Lower lobe of right lung (tissue), 2 donors: ENCODE results near the gene TEX44. TPM values are rescaled to one million over a fixed set of nuclear protein-coding genes. Genes with fewer than 3 reads are reported as not detected.

Experiments used
- ATAC-seq, 2 donors: fragments of 200-7000 bp; cut with Tn5 transposase; one replicate each; pipeline ENCODE4 v1.9.1; 2020 to 2022; ENCODE audit warnings: mild to moderate bottlenecking in 2 of 2, moderate library complexity in 2 of 2
- DNase-seq: peaks from one replicate; pipeline ENCODE4 v3.0.0-alpha.2; 2020
- H3K27ac ChIP-seq: fragments of 200-600 bp; one replicate; pipeline ENCODE4 v1.8.0; 2022
- H3K27me3 ChIP-seq: fragments of 200-600 bp; one replicate; pipeline ENCODE4 v1.8.0; 2022; ENCODE audit warnings: low read depth
- H3K36me3 ChIP-seq: fragments of 200-600 bp; one replicate; pipeline ENCODE4 v1.8.0; 2022; ENCODE audit warnings: mild to moderate bottlenecking
- H3K4me1 ChIP-seq: fragments of 200-600 bp; one replicate; pipeline ENCODE4 v1.8.0; 2022
- H3K4me3 ChIP-seq: fragments of 200-600 bp; one replicate; pipeline ENCODE4 v1.8.0; 2022; ENCODE audit warnings: mild to moderate bottlenecking
- H3K9me3 ChIP-seq: fragments of 200-600 bp; one replicate; pipeline ENCODE4 v1.8.0; 2022
- CTCF ChIP-seq: fragments of 200-600 bp; IDR thresholded peaks from one replicate; pipeline ENCODE4 v1.8.0; 2022; ENCODE audit warnings: antibody characterized with exemption, mild to moderate bottlenecking
- intact Hi-C: fragments of 100-400 bp; cut with DNase I; formaldehyde crosslinking; loops from one replicate; pipeline ENCODE4 v1.11.0; 2022
- long read RNA-seq: library from polyadenylated mRNA; unstranded; transcript quantifications from one replicate; pipeline ENCODE4 v2.0.0, GENCODE V29; 2021
- total RNA-seq: library from RNA; stranded (reverse); fragmentation: NEBNext Ultra II Directional; extraction: Animal tissue kit (Norgen Biotek cat#: 25700); gene quantifications from one replicate; pipeline ENCODE4 v1.2.1, GENCODE V29; 2021
- donor health status: DM: no; HTN: yes; CAD: no; lungs with severe emphysema.

TEX44 gene
- total RNA-seq = not detected
- long read RNA-seq = 0 reads

DNA sequence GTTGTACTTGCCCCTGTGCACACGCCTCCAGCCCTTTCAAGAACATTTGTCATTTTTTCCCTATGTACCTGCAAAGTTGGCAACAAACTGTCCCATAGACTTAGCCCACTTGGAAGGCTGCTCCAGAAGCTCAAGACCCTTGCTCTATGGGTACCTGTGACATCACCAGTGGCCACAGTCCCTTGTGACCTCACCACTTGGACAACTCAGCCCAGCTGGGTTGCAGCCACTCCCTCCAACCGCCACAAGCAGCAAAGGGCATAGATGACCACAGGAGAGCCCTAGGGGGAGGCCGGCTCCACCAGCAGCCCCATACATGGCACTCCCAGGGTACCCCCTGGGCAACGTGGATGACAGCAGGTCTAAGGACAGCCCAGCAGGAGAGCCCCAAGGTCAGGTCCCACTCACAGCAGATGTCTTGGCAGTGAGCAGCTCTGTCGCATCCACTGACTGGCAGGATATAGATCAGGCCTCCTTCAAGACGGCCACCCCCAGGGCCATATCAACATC lies at the start of gene TEX44:
Gene TEX44, plus strand, starts transcription at position 229 of the 510 bp plus-strand sequence. Its CDS starts 88 bp downstream, at position 317.
- intact Hi-C loops = no loop called here
- no peak for ATAC-seq
- TF ChIP-seq CTCF = no peak
- no peak for DNase-seq
- H3K9me3 ChIP-seq = no peaks in the 10 kb centered on the region
- H3K27me3 ChIP-seq = no peaks in the 10 kb centered on the region
- H3K27ac ChIP-seq = no peak within 1 kb of the TSS
- H3K36me3 ChIP-seq = no peaks in the 10 kb centered on the region
- H3K4me3 ChIP-seq = no peak within 1 kb of the TSS
- no peaks in the 10 kb centered on the region for H3K4me1 ChIP-seq

DNA sequence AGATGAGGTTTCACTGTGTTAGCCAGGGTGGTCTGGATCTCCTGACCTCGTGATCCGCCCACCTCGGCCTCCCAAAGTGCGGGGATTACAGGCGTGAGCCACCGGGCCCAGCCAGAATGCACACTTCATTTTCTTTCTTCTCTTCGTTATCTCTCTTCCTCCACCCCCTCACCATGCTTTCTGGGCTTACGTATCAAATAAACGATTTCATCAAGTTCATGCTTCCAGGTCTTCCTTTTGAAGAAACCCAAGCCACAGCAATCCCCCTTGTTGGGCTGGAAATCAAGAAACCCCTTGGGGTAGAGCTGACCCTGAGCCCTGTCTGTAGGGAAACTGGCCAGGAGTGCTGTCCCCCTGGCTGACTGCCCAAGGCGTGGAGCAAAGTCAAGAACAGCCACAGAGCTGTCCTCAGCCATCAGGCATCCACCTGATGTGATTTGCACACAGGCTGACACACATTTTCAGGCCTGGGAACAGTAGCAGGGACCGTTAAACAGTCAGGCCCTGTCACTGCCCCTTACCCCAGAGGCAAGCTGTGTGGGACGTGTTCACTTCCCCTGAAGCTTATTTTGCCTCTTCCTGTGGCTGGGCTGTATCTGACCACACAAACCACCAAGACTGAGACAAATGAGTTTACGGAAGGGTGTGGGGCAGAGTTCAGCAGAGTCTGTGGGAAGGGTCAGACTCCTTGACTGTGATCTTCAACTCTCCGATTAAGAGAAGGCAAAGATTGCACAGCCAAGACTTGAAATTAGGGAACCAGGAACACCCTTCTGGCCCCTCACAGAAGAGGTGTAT lies 47.4 kb upstream of the TEX44 start:
- no peaks in the 10 kb centered on the region for H3K27me3 ChIP-seq
- DNase-seq (peak; percentile 76), ATAC-seq (peak; percentile 93 to 96)
- peaks cover 41% of the 10 kb centered on the region for H3K4me1 ChIP-seq
- no peak overlapping the region for H3K4me3 ChIP-seq
- H3K27ac ChIP-seq = peak overlapping the region; percentile 67
- H3K9me3 ChIP-seq = peaks cover 5% of the 10 kb centered on the region
- intact Hi-C loops = no loop called here
- no peak for TF ChIP-seq CTCF
- no peaks in the 10 kb centered on the region for H3K36me3 ChIP-seq

DNA sequence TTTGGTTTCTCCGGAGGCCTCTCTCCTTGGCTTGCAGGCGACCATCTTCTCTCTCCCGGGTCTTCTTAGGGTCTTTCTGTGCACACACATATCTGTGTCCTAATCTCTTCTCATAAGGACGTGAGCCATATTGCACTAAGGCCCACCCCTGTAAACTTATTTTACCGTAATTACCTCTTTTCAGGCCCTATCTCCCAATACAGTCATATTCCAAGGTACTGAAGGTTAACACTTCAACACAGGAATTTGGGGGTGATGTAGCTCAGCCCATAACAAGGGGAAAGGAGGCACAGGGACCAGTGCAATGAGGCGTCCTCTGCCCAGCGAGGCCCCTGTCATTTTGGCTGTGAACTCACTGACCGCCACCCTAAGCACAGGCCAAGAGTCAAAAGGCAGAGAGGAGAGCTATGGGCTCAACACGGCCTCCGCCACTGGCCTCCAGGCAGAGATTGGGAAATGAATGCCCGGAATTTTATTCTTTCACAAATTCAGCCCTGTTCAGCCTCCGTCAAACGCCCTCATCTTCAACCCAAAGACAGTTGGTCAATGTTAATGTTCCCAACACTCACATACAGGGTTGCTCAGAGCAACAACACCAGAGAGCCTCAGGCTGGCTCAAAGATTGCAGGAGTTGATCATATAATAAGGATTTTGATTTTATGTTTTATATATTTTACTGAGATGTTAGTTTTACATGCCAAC lies 46.5 kb upstream of the TEX44 start:
- Histone ChIP-seq H3K9me3 (peaks cover 5% of the 10 kb centered on the region), H3K27me3 (no peaks in the 10 kb centered on the region), H3K36me3 (no peaks in the 10 kb centered on the region), H3K27ac (peak overlapping the region; percentile 67), H3K4me1 (peaks cover 40% of the 10 kb centered on the region), H3K4me3 (no peak overlapping the region)
- DNase-seq (peak; percentile 28), ATAC-seq (peak in 1 of 2 donors; percentile 28)
- intact Hi-C loops = no loop called here
- no peak for TF ChIP-seq CTCF

- no peaks in the 10 kb centered on the region for H3K36me3 ChIP-seq
- DNase-seq (no peak), ATAC-seq (no peak)
- no peaks in the 10 kb centered on the region for H3K27me3 ChIP-seq
- TF ChIP-seq CTCF = no peak
- intact Hi-C loops = no loop called here
- H3K27ac ChIP-seq = no peak overlapping the region
- peaks cover 8% of the 10 kb centered on the region for H3K9me3 ChIP-seq
- H3K4me3 ChIP-seq = no peak overlapping the region
- H3K4me1 ChIP-seq = peaks cover 26% of the 10 kb centered on the region
Observed at GRCh38 chr2:231547315-231548110, 45.2 kb upstream of the TEX44 start.

DNA sequence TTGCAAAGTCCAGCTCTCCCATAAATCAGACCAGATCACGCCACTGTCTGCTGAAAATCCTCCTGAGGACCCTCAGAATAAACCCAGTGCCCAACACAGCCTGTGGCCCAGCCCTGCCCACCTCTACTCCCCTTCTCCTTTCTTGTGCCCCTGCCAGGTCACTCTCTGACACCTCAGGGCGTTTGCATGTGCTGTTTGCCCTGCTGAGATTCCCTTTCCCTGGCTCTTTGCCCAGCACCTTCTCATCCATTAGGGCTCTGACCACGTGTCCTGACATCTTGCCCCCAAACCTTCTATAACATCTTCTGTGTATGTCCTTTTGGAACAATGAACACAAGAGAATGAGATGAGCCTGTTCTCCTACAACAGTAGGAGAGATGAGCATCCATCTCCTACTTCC lies 43.9 kb upstream of the TEX44 start:
- no peak for ATAC-seq
- Histone ChIP-seq H3K9me3 (peaks cover 11% of the 10 kb centered on the region), H3K4me3 (no peak overlapping the region), H3K4me1 (peaks cover 22% of the 10 kb centered on the region), H3K36me3 (no peaks in the 10 kb centered on the region), H3K27me3 (no peaks in the 10 kb centered on the region), H3K27ac (no peak overlapping the region)
- TF ChIP-seq CTCF = no peak
- intact Hi-C loops = no loop called here
- DNase-seq = no peak
